Activated CD4-positive, alpha-beta T cell treated with anti-CD3 and anti-CD28 coated beads, Interleukin-2, amount 10 ng/mL, durations not matched to agents 7 days and 5 days (primary cell): ENCODE results near the gene DRC3. TPM values are rescaled to one million over a fixed set of nuclear protein-coding genes. Genes with fewer than 3 reads are reported as not detected.

Experiments used
- CTCF ChIA-PET: fragments of 350-600 bp; sonication (Branson Sonifier 250); formaldehyde crosslinking; loops from one replicate; lab custom pipeline; 2021; ENCODE audit warnings: antibody characterized with exemption; lab: Charles Lee
- POLR2A ChIA-PET: fragments of 350-600 bp; sonication (Branson Sonifier 250); formaldehyde crosslinking; loops from one replicate; lab custom pipeline; 2021; ENCODE audit warnings: antibody characterized with exemption; lab: Charles Lee
- DNase-seq: peaks from one replicate; pipeline ENCODE4 v3.0.0-alpha.2; 2020
- H3K27ac Mint-ChIP-seq: one replicate; pipeline ENCODE4 v1.8.0; 2021; ENCODE audit warnings: mild to moderate bottlenecking, moderate library complexity, mixed read lengths
- H3K27me3 Mint-ChIP-seq: one replicate; pipeline ENCODE4 v1.8.0; 2021; ENCODE audit warnings: mixed read lengths
- H3K36me3 Mint-ChIP-seq: one replicate; pipeline ENCODE4 v1.8.0; 2021; ENCODE audit warnings: low read depth, mixed read lengths
- H3K4me1 Mint-ChIP-seq: one replicate; pipeline ENCODE4 v1.8.0; 2021; ENCODE audit warnings: mixed read lengths
- H3K4me3 Mint-ChIP-seq: one replicate; pipeline ENCODE4 v1.8.0; 2021; ENCODE audit warnings: mild to moderate bottlenecking, moderate library complexity, mixed read lengths
- H3K9me3 Mint-ChIP-seq: one replicate; pipeline ENCODE4 v1.8.0; 2021; ENCODE audit warnings: mixed read lengths
- total RNA-seq, 2 experiments: library from RNA; stranded (reverse); gene quantifications; one replicate each; pipeline ENCODE4 v1.2.3, GENCODE V29; 2021

Gene DRC3
- total RNA-seq: under 1 TPM in 1 of 2 experiments, not detected in 1; 0.06 TPM

- Mint-ChIP-seq H3K27ac (peak within 1 kb of the TSS; percentile 95), H3K4me3 (peak within 1 kb of the TSS; percentile 95), H3K27me3 (no peaks in the 10 kb centered on the region), H3K36me3 (no peaks in the 10 kb centered on the region), H3K4me1 (peaks cover 41% of the 10 kb centered on the region), H3K9me3 (no peaks in the 10 kb centered on the region)
- ChIA-PET CTCF (interaction anchor here (0.9 to 1.5 kb wide), 3 partner anchors 10 to 18 kb away, joined by 4 to 5 read pairs (median 4); no protein-coding TSS in a partner anchor), POLR2A (interaction anchor here (0.9 kb wide), 1 partner anchor 12 kb away, joined by 3 read pairs; no protein-coding TSS in a partner anchor)
- DNase-seq: peak; percentile 100
These were observed at the start of gene DRC3, which contains the start of gene TOM1L2 for GRCh38 chr17:17972126-17972951. DRC3 (plus strand) TSS chr17:17972862; CDS start chr17:17977599, 4,737 bp downstream. TOM1L2 (minus strand) TSS chr17:17972400; CDS start chr17:17972313, 87 bp downstream.

GRCh38 chr17:17924131-17924856 is 48.4 kb upstream of the DRC3 start:
- Mint-ChIP-seq H3K27me3 (no peaks in the 10 kb centered on the region), H3K4me1 (peaks cover 21% of the 10 kb centered on the region), H3K4me3 (no peak overlapping the region), H3K9me3 (no peaks in the 10 kb centered on the region), H3K36me3 (no peaks in the 10 kb centered on the region), H3K27ac (no peak overlapping the region)
- ChIA-PET CTCF (interaction anchor here (0.6 to 1.9 kb wide), 6 partner anchors 10 to 547 kb away, joined by 3 to 5 read pairs (median 4); no protein-coding TSS in a partner anchor), POLR2A (no interaction called here)
- DNase-seq: no peak

GRCh38 chr17:17924857-17925250 is 47.8 kb upstream of the DRC3 start:
- CTCF ChIA-PET: interaction anchor here (0.9 to 1.9 kb wide), 4 partner anchors 9 to 76 kb away, joined by 4 to 5 read pairs (median 4); no protein-coding TSS in a partner anchor
- POLR2A ChIA-PET: no interaction called here
- Mint-ChIP-seq H3K27ac (no peak overlapping the region), H3K36me3 (no peaks in the 10 kb centered on the region), H3K4me3 (no peak overlapping the region), H3K9me3 (no peaks in the 10 kb centered on the region), H3K4me1 (peaks cover 15% of the 10 kb centered on the region), H3K27me3 (no peaks in the 10 kb centered on the region)
- no peak for DNase-seq

- H3K36me3 Mint-ChIP-seq: no peaks in the 10 kb centered on the region
- peaks cover 13% of the 10 kb centered on the region for H3K4me1 Mint-ChIP-seq
- no peak for DNase-seq
- CTCF ChIA-PET: interaction anchor here (0.6 to 1.9 kb wide), 3 partner anchors 10 to 114 kb away, joined by 3 to 4 read pairs (median 3); no protein-coding TSS in a partner anchor
- POLR2A ChIA-PET: interaction anchor here (0.7 kb wide), 1 partner anchor 430 kb away, joined by 3 read pairs; no protein-coding TSS in a partner anchor
- no peaks in the 10 kb centered on the region for H3K27me3 Mint-ChIP-seq
- H3K27ac Mint-ChIP-seq: no peak overlapping the region
- no peak overlapping the region for H3K4me3 Mint-ChIP-seq
- no peaks in the 10 kb centered on the region for H3K9me3 Mint-ChIP-seq
These were observed 46.6 kb upstream of the DRC3 start for GRCh38 chr17:17926036-17926435.

GRCh38 chr17:17926840-17927449 is 45.7 kb upstream of the DRC3 start:
- CTCF ChIA-PET: interaction anchor here (0.6 to 1.7 kb wide), 3 partner anchors 10 to 252 kb away, joined by 3 to 6 read pairs (median 3); no protein-coding TSS in a partner anchor
- POLR2A ChIA-PET: no interaction called here
- H3K4me3 Mint-ChIP-seq: no peak overlapping the region

GRCh38 chr17:17928398-17929287 is 44.0 kb upstream of the DRC3 start:
- H3K27me3 Mint-ChIP-seq: no peaks in the 10 kb centered on the region
- POLR2A ChIA-PET: no interaction called here
- H3K4me1 Mint-ChIP-seq: no peaks in the 10 kb centered on the region
- no peak overlapping the region for H3K27ac Mint-ChIP-seq
- H3K4me3 Mint-ChIP-seq: no peak overlapping the region
- no peaks in the 10 kb centered on the region for H3K36me3 Mint-ChIP-seq
- H3K9me3 Mint-ChIP-seq: no peaks in the 10 kb centered on the region
- no peak for DNase-seq
- CTCF ChIA-PET: no interaction called here

More at GRCh38 chr17:17926840-17927449, 45.7 kb upstream of the DRC3 start:
- Mint-ChIP-seq H3K27me3 (no peaks in the 10 kb centered on the region), H3K4me1 (peaks cover 6% of the 10 kb centered on the region), H3K36me3 (no peaks in the 10 kb centered on the region), H3K9me3 (no peaks in the 10 kb centered on the region), H3K27ac (no peak overlapping the region)
- no peak for DNase-seq

GRCh38 chr17:17929655-17930380 is 42.8 kb upstream of the DRC3 start:
- H3K36me3 Mint-ChIP-seq: no peaks in the 10 kb centered on the region
- H3K4me3 Mint-ChIP-seq: no peak overlapping the region
- no peaks in the 10 kb centered on the region for H3K9me3 Mint-ChIP-seq
- ChIA-PET POLR2A (no interaction called here), CTCF (interaction anchor here (0.6 kb wide), 1 partner anchor 696 kb away, joined by 3 read pairs; no protein-coding TSS in a partner anchor)
- H3K27me3 Mint-ChIP-seq: no peaks in the 10 kb centered on the region
- DNase-seq: no peak
- no peak overlapping the region for H3K27ac Mint-ChIP-seq
- H3K4me1 Mint-ChIP-seq: peaks cover 6% of the 10 kb centered on the region

- Mint-ChIP-seq H3K9me3 (no peaks in the 10 kb centered on the region), H3K36me3 (no peaks in the 10 kb centered on the region), H3K27ac (no peak overlapping the region), H3K4me1 (peaks cover 14% of the 10 kb centered on the region), H3K27me3 (no peaks in the 10 kb centered on the region), H3K4me3 (no peak overlapping the region)
- no peak for DNase-seq
- POLR2A ChIA-PET: no interaction called here
- CTCF ChIA-PET: interaction anchor here (0.8 kb wide), 1 partner anchor 17 kb away, joined by 3 read pairs; no protein-coding TSS in a partner anchor
These were observed 42.0 kb upstream of the DRC3 start for GRCh38 chr17:17930674-17931073.

GRCh38 chr17:17931159-17931558 is 41.5 kb upstream of the DRC3 start:
- ChIA-PET POLR2A (no interaction called here), CTCF (interaction anchor here (0.8 to 1.0 kb wide), 3 partner anchors 16 to 28 kb away, joined by 3 read pairs; no protein-coding TSS in a partner anchor)
- H3K4me3 Mint-ChIP-seq: no peak overlapping the region
- DNase-seq: no peak
- H3K27ac Mint-ChIP-seq: no peak overlapping the region
- H3K27me3 Mint-ChIP-seq: no peaks in the 10 kb centered on the region
- no peaks in the 10 kb centered on the region for H3K9me3 Mint-ChIP-seq
- H3K4me1 Mint-ChIP-seq: peaks cover 19% of the 10 kb centered on the region
- H3K36me3 Mint-ChIP-seq: no peaks in the 10 kb centered on the region

GRCh38 chr17:17933775-17934174 is 38.9 kb upstream of the DRC3 start:
- ChIA-PET POLR2A (no interaction called here), CTCF (interaction anchor here (1.0 to 1.3 kb wide), 2 partner anchors 9 to 62 kb away, joined by 3 to 4 read pairs; no protein-coding TSS in a partner anchor)
- H3K4me3 Mint-ChIP-seq: no peak overlapping the region
- H3K27ac Mint-ChIP-seq: no peak overlapping the region
- no peaks in the 10 kb centered on the region for H3K36me3 Mint-ChIP-seq
- H3K4me1 Mint-ChIP-seq: peaks cover 26% of the 10 kb centered on the region
- no peaks in the 10 kb centered on the region for H3K9me3 Mint-ChIP-seq
- DNase-seq: no peak
- no peaks in the 10 kb centered on the region for H3K27me3 Mint-ChIP-seq

GRCh38 chr17:17934214-17934613 is 38.4 kb upstream of the DRC3 start:
- POLR2A ChIA-PET: no interaction called here
- Mint-ChIP-seq H3K36me3 (no peaks in the 10 kb centered on the region), H3K4me1 (peaks cover 26% of the 10 kb centered on the region), H3K27ac (no peak overlapping the region), H3K27me3 (no peaks in the 10 kb centered on the region), H3K9me3 (no peaks in the 10 kb centered on the region), H3K4me3 (no peak overlapping the region)
- CTCF ChIA-PET: interaction anchor here (1.2 to 2.1 kb wide), 4 partner anchors 9 to 13 kb away, joined by 3 to 5 read pairs (median 4); no protein-coding TSS in a partner anchor
- no peak for DNase-seq
